Neural cell (in vitro differentiated cells): ENCODE results near the gene BRF1. TPM values are rescaled to one million over a fixed set of nuclear protein-coding genes. Genes with fewer than 3 reads are reported as not detected.

Source experiments
- H2AFZ ChIP-seq: fragments of 200-600, 300-800 bp; sonication (generic), shearing (Covaris generic); 2 replicates; pipeline ENCODE4 v1.6.0; 2014; ENCODE audit warnings: low read depth, mild to moderate bottlenecking, antibody characterized with exemption, low read length, moderate library complexity
- H3F3A ChIP-seq: fragments of 200-600 bp; shearing (Covaris generic); 2 replicates; pipeline ENCODE4 v1.6.1; 2016; ENCODE audit warnings: mild to moderate bottlenecking, moderate library complexity, mixed read lengths, antibody characterized with exemption, low read length; ENCODE audit not compliant: insufficient read depth, poor library complexity, severe bottlenecking
- H3K27ac ChIP-seq: fragments of 200-600, 300-800 bp; sonication (generic), shearing (Covaris generic); 2 replicates; pipeline ENCODE4 v1.5.1; 2014; ENCODE audit warnings: mild to moderate bottlenecking, low read length, moderate library complexity
- H3K27me3 ChIP-seq: fragments of 300-800, 200-600 bp; sonication (generic), shearing (Covaris generic); 2 replicates; pipeline ENCODE4 v1.6.0; 2014; ENCODE audit warnings: mild to moderate bottlenecking, low read depth, low read length, moderate library complexity; ENCODE audit not compliant: insufficient read depth
- H3K36me3 ChIP-seq: fragments of 300-800, 200-600 bp; sonication (generic), shearing (Covaris generic); 2 replicates; pipeline ENCODE4 v1.5.1; 2014; ENCODE audit warnings: mild to moderate bottlenecking, antibody characterized with exemption, low read length, moderate library complexity; ENCODE audit not compliant: insufficient read depth
- H3K4me2 ChIP-seq: fragments of 300-800, 200-600 bp; sonication (generic), shearing (Covaris generic); 2 replicates; pipeline ENCODE4 v1.6.0; 2014; ENCODE audit warnings: mild to moderate bottlenecking, low read length
- H3K4me3 ChIP-seq: fragments of 300-800, 200-600 bp; sonication (generic), shearing (Covaris generic); 2 replicates; pipeline ENCODE4 v1.5.1; 2014; ENCODE audit warnings: mild to moderate bottlenecking, low read length, moderate library complexity
- H3K79me2 ChIP-seq: fragments of 200-600 bp; shearing (Covaris generic); replicated peaks from 2 replicates; pipeline ENCODE4 v1.6.0; 2014; ENCODE audit warnings: mild to moderate bottlenecking, low read length, moderate library complexity; ENCODE audit not compliant: insufficient read depth
- H3K9ac ChIP-seq: fragments of 300-800, 200-600 bp; sonication (generic), shearing (Covaris generic); 2 replicates; pipeline ENCODE4 v1.6.1; 2016; ENCODE audit warnings: mild to moderate bottlenecking, low read length, mixed read lengths
- H3K9me2 ChIP-seq: fragments of 200-600 bp; shearing (Covaris generic); 2 replicates; pipeline ENCODE4 v1.6.1; 2016; ENCODE audit warnings: mild to moderate bottlenecking, low read length, mixed read lengths; ENCODE audit not compliant: insufficient read depth
- H3K9me3 ChIP-seq: fragments of 200-600, 300-800 bp; sonication (generic), shearing (Covaris generic); 2 replicates; pipeline ENCODE4 v1.6.1; 2016; ENCODE audit warnings: mild to moderate bottlenecking, mixed run types, low read length, moderate library complexity, mixed read lengths
- H4K20me1 ChIP-seq: fragments of 200-600 bp; shearing (Covaris generic); 2 replicates; pipeline ENCODE4 v1.6.1; 2016; ENCODE audit warnings: mild to moderate bottlenecking, mixed run types; ENCODE audit not compliant: insufficient read depth
- CTCF ChIP-seq: fragments of 450-650 bp; IDR thresholded peaks from 2 replicates; pipeline ENCODE4 v1.5.1; 2014; ENCODE audit warnings: antibody characterized with exemption, mild to moderate bottlenecking, moderate library complexity; ENCODE audit not compliant: poor library complexity, severe bottlenecking
- EP300 ChIP-seq: fragments of 450-650 bp; conservative IDR thresholded peaks from 2 replicates; pipeline ENCODE4 v1.6.1; 2014; ENCODE audit warnings: antibody characterized with exemption, mild to moderate bottlenecking, moderate library complexity; ENCODE audit not compliant: poor library complexity, severe bottlenecking
- EZH2 ChIP-seq: fragments of 200-600, 300-800 bp; shearing (Covaris generic), sonication (generic); IDR thresholded peaks from 2 replicates; pipeline ENCODE4 v1.6.1; 2014; ENCODE audit warnings: antibody characterized with exemption, low read length, borderline replicate concordance, mild to moderate bottlenecking; ENCODE audit not compliant: insufficient read depth, poor library complexity, severe bottlenecking
- MXI1 ChIP-seq: fragments of 450-650 bp; conservative IDR thresholded peaks from 2 replicates; pipeline ENCODE4 v1.6.1; 2014; ENCODE audit warnings: antibody characterized with exemption, mild to moderate bottlenecking; ENCODE audit not compliant: poor library complexity, severe bottlenecking
- POLR2AphosphoS5 ChIP-seq: IDR thresholded peaks from 2 replicates; pipeline ENCODE4 v1.6.1; 2012
- RAD21 ChIP-seq: fragments of 450-650 bp; conservative IDR thresholded peaks from 2 replicates; pipeline ENCODE4 v1.6.1; 2014; ENCODE audit warnings: antibody characterized with exemption, mild to moderate bottlenecking, moderate library complexity
- REST ChIP-seq: IDR thresholded peaks from 2 replicates; pipeline ENCODE4 v1.6.1; 2012; ENCODE audit warnings: borderline replicate concordance
- SMC3 ChIP-seq: fragments of 450-650 bp; conservative IDR thresholded peaks from 2 replicates; pipeline ENCODE4 v1.6.1; 2014; ENCODE audit warnings: antibody characterized with exemption, mild to moderate bottlenecking, moderate library complexity; ENCODE audit not compliant: poor library complexity
- TAF1 ChIP-seq: IDR thresholded peaks from 2 replicates; pipeline ENCODE4 v1.6.1; 2012; ENCODE audit warnings: low read depth
- polyA plus RNA-seq: library from polyadenylated mRNA; depleted of rRNA; stranded (reverse); fragments of >200 nt; gene quantifications from 2 replicates; pipeline ENCODE4 v1.2.3, GENCODE V29; 2014

The BRF1 gene
- polyA plus RNA-seq, 1 donor from 2014 or later: 69.4 TPM

- H4K20me1 ChIP-seq: no peaks in the 10 kb centered on the region
Measured at GRCh38 chr14:105285174-105285573, 15.6 kb downstream of the BRF1 start.

GRCh38 chr14:105283899-105284298 is 16.9 kb downstream of the BRF1 start:
- no peak overlapping the region for H3K4me2 ChIP-seq
- no peak overlapping the region for H3K27ac ChIP-seq
- no peaks in the 10 kb centered on the region for H3K36me3 ChIP-seq
- no peaks in the 10 kb centered on the region for H3K9me3 ChIP-seq
- H4K20me1 ChIP-seq: no peaks in the 10 kb centered on the region
- H3K4me3 ChIP-seq: no peak overlapping the region
- H3K9me2 ChIP-seq: no peaks in the 10 kb centered on the region
- H3F3A ChIP-seq: no peaks in the 10 kb centered on the region
- no peaks in the 10 kb centered on the region for H3K27me3 ChIP-seq
- H3K9ac ChIP-seq: no peak overlapping the region
- H2AFZ ChIP-seq: no peak overlapping the region
- TF ChIP-seq EP300: no peak
- no peak for TF ChIP-seq POLR2AphosphoS5
- TF ChIP-seq RAD21: no peak
- TF ChIP-seq EZH2: no peak
- H3K79me2 ChIP-seq: peaks cover 2% of the 10 kb centered on the region

More at GRCh38 chr14:105285174-105285573, 15.6 kb downstream of the BRF1 start:
- H3K9me2 ChIP-seq: no peaks in the 10 kb centered on the region
- H3K27me3 ChIP-seq: no peaks in the 10 kb centered on the region
- H3K9me3 ChIP-seq: no peaks in the 10 kb centered on the region
- no peak overlapping the region for H3K4me2 ChIP-seq
- no peak overlapping the region for H3K4me3 ChIP-seq
- no peaks in the 10 kb centered on the region for H3F3A ChIP-seq
- H2AFZ ChIP-seq: no peak overlapping the region
- no peaks in the 10 kb centered on the region for H3K36me3 ChIP-seq
- TF ChIP-seq POLR2AphosphoS5: no peak
- TF ChIP-seq EZH2: no peak
- no peak for TF ChIP-seq TAF1
- TF ChIP-seq RAD21: no peak
- no peak for TF ChIP-seq SMC3
- no peak for TF ChIP-seq MXI1
- no peak for TF ChIP-seq CTCF
- H3K79me2 ChIP-seq: no peaks in the 10 kb centered on the region
- H3K27ac ChIP-seq: no peak overlapping the region
- no peak overlapping the region for H3K9ac ChIP-seq

- Histone ChIP-seq H3K9me2 (no peaks in the 10 kb centered on the region), H3K4me2 (no peak overlapping the region), H3K9me3 (no peaks in the 10 kb centered on the region), H3K27me3 (no peaks in the 10 kb centered on the region), H2AFZ (no peak overlapping the region), H4K20me1 (no peaks in the 10 kb centered on the region), H3K4me3 (no peak overlapping the region), H3F3A (no peaks in the 10 kb centered on the region), H3K79me2 (peaks cover 7% of the 10 kb centered on the region), H3K9ac (no peak overlapping the region), H3K27ac (no peak overlapping the region), H3K36me3 (no peaks in the 10 kb centered on the region)
- TF ChIP-seq TAF1 (no peak), REST (no peak), RAD21 (no peak), POLR2AphosphoS5 (no peak), EZH2 (no peak), SMC3 (no peak), EP300 (no peak), MXI1 (no peak), CTCF (no peak)
Measured at GRCh38 chr14:105283028-105283427, 17.8 kb downstream of the BRF1 start.
